Stimulated activated CD4-positive, alpha-beta T cell treated with anti-CD3 and anti-CD28 coated beads, Interleukin-4, amount 100 ng/mL, for 1 hour (primary cell): ENCODE measurements around the gene ANKRD50.

Experiments
- DNase-seq: peaks from one replicate; pipeline ENCODE4 v3.0.0-alpha.2; 2020

ANKRD50 gene

GRCh38 chr4:124712372-124713184, at the start of gene ANKRD50:
Gene ANKRD50, minus strand, starts transcription at chr4:124712732. Its CDS starts 2,221 bp downstream, at chr4:124710511.
- DNase-seq = peak; percentile 60

- no peak for DNase-seq
These were observed 44.6 kb upstream of the ANKRD50 start for GRCh38 chr4:124757126-124757525.

- DNase-seq = no peak
These were observed 42.1 kb upstream of the ANKRD50 start for GRCh38 chr4:124754681-124755080.

GRCh38 chr4:124753941-124754581, 41.5 kb upstream of the ANKRD50 start:
- DNase-seq = no peak

- no peak for DNase-seq
These were observed 36.9 kb upstream of the ANKRD50 start for GRCh38 chr4:124749421-124749820.

GRCh38 chr4:124748965-124749364, 36.4 kb upstream of the ANKRD50 start:
- no peak for DNase-seq

GRCh38 chr4:124745985-124746801, 33.7 kb upstream of the ANKRD50 start:
- DNase-seq = no peak

- no peak for DNase-seq
These were observed 31.2 kb upstream of the ANKRD50 start for GRCh38 chr4:124743711-124744110.

- DNase-seq = no peak
These were observed 28.0 kb upstream of the ANKRD50 start for GRCh38 chr4:124740501-124740900.

- no peak for DNase-seq
These were observed 26.5 kb upstream of the ANKRD50 start for GRCh38 chr4:124738994-124739393.

GRCh38 chr4:124737619-124738018, 25.1 kb upstream of the ANKRD50 start:
- no peak for DNase-seq

- DNase-seq = no peak
These were observed 24.0 kb upstream of the ANKRD50 start for GRCh38 chr4:124736526-124736925.

GRCh38 chr4:124727331-124727890, 14.9 kb upstream of the ANKRD50 start:
- DNase-seq = no peak

- no peak for DNase-seq
These were observed 13.7 kb upstream of the ANKRD50 start for GRCh38 chr4:124726269-124726668.

- DNase-seq = no peak
These were observed 9.5 kb upstream of the ANKRD50 start for GRCh38 chr4:124722071-124722470.

- no peak for DNase-seq
These were observed 4.6 kb upstream of the ANKRD50 start for GRCh38 chr4:124717101-124717500.

GRCh38 chr4:124713185-124713592, 657 bp upstream of the ANKRD50 start:
- DNase-seq = no peak

- peak; percentile 6 for DNase-seq
These were observed 811 bp downstream of the ANKRD50 start for GRCh38 chr4:124711471-124712371.

GRCh38 chr4:124710911-124711310, 1.6 kb downstream of the ANKRD50 start:
- no peak for DNase-seq

- DNase-seq = no peak
These were observed 2.4 kb downstream of the ANKRD50 start for GRCh38 chr4:124710015-124710741.
